GM12874 (cell line): ENCODE data around the gene ENKD1.

Experiments
- CTCF ChIP-seq: IDR thresholded peaks from 2 replicates; pipeline ENCODE4 v1.5.1; 2011; ENCODE audit warnings: low read depth, mild to moderate bottlenecking, control low read depth, low read length, moderate library complexity; ENCODE audit not compliant: insufficient read depth

The ENKD1 gene

GRCh38 chr16:67707790-67708189, 41.2 kb upstream of the ENKD1 start:
- TF ChIP-seq CTCF = no peak

- TF ChIP-seq CTCF = no peak
Observed at GRCh38 chr16:67707210-67707609, 40.7 kb upstream of the ENKD1 start.

- no peak for TF ChIP-seq CTCF
Observed at GRCh38 chr16:67704110-67704509, 37.6 kb upstream of the ENKD1 start.

GRCh38 chr16:67703626-67704025, 37.1 kb upstream of the ENKD1 start:
- no peak for TF ChIP-seq CTCF

- TF ChIP-seq CTCF = no peak
Observed at GRCh38 chr16:67702130-67702529, 35.6 kb upstream of the ENKD1 start.

- TF ChIP-seq CTCF = no peak
Observed at GRCh38 chr16:67701420-67701819, 34.9 kb upstream of the ENKD1 start.

- no peak for TF ChIP-seq CTCF
Observed at GRCh38 chr16:67699265-67699664, 32.7 kb upstream of the ENKD1 start.
